Nephron progenitor cell (in vitro differentiated cells): ENCODE measurements around the gene CARMIL1.

ENCODE experiments used
- DNase-seq: peaks from one replicate; pipeline ENCODE4 v3.0.0; 2021
- H3K27ac Mint-ChIP-seq: 2 replicates; pipeline ENCODE4 v1.8.0; 2021; ENCODE audit warnings: mild to moderate bottlenecking, moderate library complexity, mixed read lengths
- H3K27me3 Mint-ChIP-seq: 2 replicates; pipeline ENCODE4 v1.8.0; 2021; ENCODE audit warnings: mild to moderate bottlenecking, low read depth, mixed read lengths; ENCODE audit not compliant: poor library complexity
- H3K36me3 Mint-ChIP-seq: 2 replicates; pipeline ENCODE4 v1.8.0; 2021; ENCODE audit warnings: low read depth, mixed read lengths
- H3K4me1 Mint-ChIP-seq: 2 replicates; pipeline ENCODE4 v1.8.0; 2021; ENCODE audit warnings: mixed read lengths
- H3K4me3 Mint-ChIP-seq: 2 replicates; pipeline ENCODE4 v1.8.0; 2021; ENCODE audit warnings: mild to moderate bottlenecking, moderate library complexity, mixed read lengths
- H3K9me3 Mint-ChIP-seq: 2 replicates; pipeline ENCODE4 v1.8.0; 2021; ENCODE audit warnings: mild to moderate bottlenecking, moderate library complexity, mixed read lengths
- CTCF ChIP-seq: fragments of 200-600 bp; sonication (generic); IDR thresholded peaks from 2 replicates; pipeline ENCODE4 v1.5.0; 2021; ENCODE audit warnings: antibody characterized with exemption

CARMIL1 gene

GRCh38 chr6:25464225-25464624 is 185.1 kb downstream of the CARMIL1 start:
- no peak for DNase-seq

GRCh38 chr6:25465941-25466340 is 186.8 kb downstream of the CARMIL1 start:
- TF ChIP-seq CTCF: no peak
- Mint-ChIP-seq H3K4me1 (peaks cover 9% of the 10 kb centered on the region), H3K27ac (no peak overlapping the region), H3K36me3 (no peaks in the 10 kb centered on the region), H3K27me3 (peaks cover 4% of the 10 kb centered on the region), H3K9me3 (no peaks in the 10 kb centered on the region), H3K4me3 (no peak overlapping the region)
- no peak for DNase-seq

More at GRCh38 chr6:25464225-25464624, 185.1 kb downstream of the CARMIL1 start:
- Mint-ChIP-seq H3K9me3 (no peaks in the 10 kb centered on the region), H3K27me3 (peaks cover 4% of the 10 kb centered on the region), H3K4me3 (no peak overlapping the region), H3K36me3 (no peaks in the 10 kb centered on the region), H3K27ac (peak overlapping the region; percentile 34), H3K4me1 (peaks cover 9% of the 10 kb centered on the region)
- TF ChIP-seq CTCF: no peak

GRCh38 chr6:25468881-25469280 is 189.7 kb downstream of the CARMIL1 start:
- Mint-ChIP-seq H3K27ac (no peak overlapping the region), H3K9me3 (no peaks in the 10 kb centered on the region), H3K27me3 (peaks cover 4% of the 10 kb centered on the region), H3K36me3 (no peaks in the 10 kb centered on the region), H3K4me3 (no peak overlapping the region), H3K4me1 (no peaks in the 10 kb centered on the region)
- no peak for DNase-seq
- TF ChIP-seq CTCF: no peak

GRCh38 chr6:25469797-25470388 is 190.7 kb downstream of the CARMIL1 start:
- peaks cover 4% of the 10 kb centered on the region for H3K27me3 Mint-ChIP-seq
- no peaks in the 10 kb centered on the region for H3K4me1 Mint-ChIP-seq
- DNase-seq: no peak
- H3K27ac Mint-ChIP-seq: no peak overlapping the region
- H3K36me3 Mint-ChIP-seq: peaks cover 6% of the 10 kb centered on the region
- no peak overlapping the region for H3K4me3 Mint-ChIP-seq
- peak; percentile 29 for TF ChIP-seq CTCF
- no peaks in the 10 kb centered on the region for H3K9me3 Mint-ChIP-seq

GRCh38 chr6:25472306-25472705 is 193.1 kb downstream of the CARMIL1 start:
- H3K4me1 Mint-ChIP-seq: peaks cover 4% of the 10 kb centered on the region
- no peak overlapping the region for H3K27ac Mint-ChIP-seq
- no peaks in the 10 kb centered on the region for H3K9me3 Mint-ChIP-seq
- H3K27me3 Mint-ChIP-seq: no peaks in the 10 kb centered on the region
- H3K36me3 Mint-ChIP-seq: peaks cover 10% of the 10 kb centered on the region
- DNase-seq: no peak
- no peak overlapping the region for H3K4me3 Mint-ChIP-seq
- TF ChIP-seq CTCF: no peak

- no peaks in the 10 kb centered on the region for H3K9me3 Mint-ChIP-seq
- peaks cover 10% of the 10 kb centered on the region for H3K36me3 Mint-ChIP-seq
- H3K4me3 Mint-ChIP-seq: no peak overlapping the region
- no peaks in the 10 kb centered on the region for H3K27me3 Mint-ChIP-seq
- peaks cover 4% of the 10 kb centered on the region for H3K4me1 Mint-ChIP-seq
- no peak for DNase-seq
- H3K27ac Mint-ChIP-seq: no peak overlapping the region
- no peak for TF ChIP-seq CTCF
Measured at GRCh38 chr6:25472906-25473305, 193.7 kb downstream of the CARMIL1 start.
